Activated CD8-positive, alpha-beta memory T cell treated with anti-CD3 and anti-CD28 coated beads for 48 hours (primary cell): ENCODE data around the gene OSBPL10.
"Not testable (repeated sequence)": the region's sequence is repeated elsewhere in the genome, so short reads cannot be mapped to it uniquely, and the experiment has no call there.

Source experiments
- DNase-seq, 3 experiments: peaks; one replicate each; pipeline ENCODE4 v3.0.0-alpha.2; 2020; ENCODE audit warnings: low read depth in 2 of 3, low spot score in 2 of 3

The OSBPL10 gene

GRCh38 chr3:31860642-31861041 lies 120.4 kb downstream of the OSBPL10 start:
- DNase-seq = not testable (repeated sequence)

GRCh38 chr3:31859245-31859644 lies 121.8 kb downstream of the OSBPL10 start:
- DNase-seq = no peak

- no peak for DNase-seq
Measured at GRCh38 chr3:31858439-31858838, 122.6 kb downstream of the OSBPL10 start.

GRCh38 chr3:31853580-31853979 lies 127.5 kb downstream of the OSBPL10 start:
- no peak for DNase-seq

- no peak for DNase-seq
Measured at GRCh38 chr3:31851278-31851677, 129.8 kb downstream of the OSBPL10 start.

GRCh38 chr3:31848911-31849310 lies 132.2 kb downstream of the OSBPL10 start:
- no peak for DNase-seq

GRCh38 chr3:31848163-31848818 lies 132.8 kb downstream of the OSBPL10 start:
- DNase-seq = no peak

GRCh38 chr3:31847760-31848159 lies 133.3 kb downstream of the OSBPL10 start:
- DNase-seq = no peak

- DNase-seq = no peak
Measured at GRCh38 chr3:31841515-31841914, 139.5 kb downstream of the OSBPL10 start.

GRCh38 chr3:31840252-31840651 lies 140.8 kb downstream of the OSBPL10 start:
- no peak for DNase-seq

GRCh38 chr3:31839144-31839917 lies 141.7 kb downstream of the OSBPL10 start:
- no peak for DNase-seq

- no peak for DNase-seq
Measured at GRCh38 chr3:31836131-31837075, 144.7 kb downstream of the OSBPL10 start.

GRCh38 chr3:31833391-31834190 lies 147.5 kb downstream of the OSBPL10 start:
- no peak for DNase-seq

- no peak for DNase-seq
Measured at GRCh38 chr3:31832551-31832950, 148.5 kb downstream of the OSBPL10 start.

- no peak for DNase-seq
Measured at GRCh38 chr3:31831591-31831990, 149.5 kb downstream of the OSBPL10 start.

GRCh38 chr3:31829826-31830426 lies 151.1 kb downstream of the OSBPL10 start:
- no peak for DNase-seq

- no peak for DNase-seq
Measured at GRCh38 chr3:31829010-31829409, 152.1 kb downstream of the OSBPL10 start.

GRCh38 chr3:31828007-31828406 lies 153.1 kb downstream of the OSBPL10 start:
- no peak for DNase-seq

GRCh38 chr3:31823184-31823583 lies 157.9 kb downstream of the OSBPL10 start:
- no peak for DNase-seq

- no peak for DNase-seq
Measured at GRCh38 chr3:31821118-31821517, 159.9 kb downstream of the OSBPL10 start.
